A549 (cell line): ENCODE data around the gene SLC35G4. TPM values are rescaled to one million over a fixed set of nuclear protein-coding genes. Genes with fewer than 3 reads are reported as not detected.

Experiments used
- ATAC-seq, 2 experiments: fragments of 200-7000 bp in 1 of 2; fragments of >200 bp in 1 of 2; cut with Nextera tagmentation in 1 of 2; cut with Tn5 transposase in 1 of 2; 3 replicates each; pipeline versions ENCODE4 v1.8.0 to v1.9.1; 2018 to 2020; ENCODE audit warnings: mild to moderate bottlenecking in 1 of 2, moderate library complexity in 1 of 2
- CTCF ChIA-PET: fragments of 300-600 bp; sonication (Branson Sonifier 250); formaldehyde crosslinking; extraction: SDS; loops from one replicate; lab custom pipeline; 2021; ENCODE audit warnings: antibody characterized with exemption, inconsistent platforms; lab: Yijun Ruan, JAX
- POLR2A ChIA-PET: fragments of 350-600 bp; formaldehyde crosslinking; extraction: SDS; loops from one replicate; lab custom pipeline; 2021; ENCODE audit warnings: antibody characterized with exemption, inconsistent platforms; lab: Yijun Ruan, JAX
- DNase-seq, 2 experiments: peaks; one replicate each; pipeline versions ENCODE4 v3.0.0 to v3.0.0-alpha.2; 2011 to 2016; ENCODE audit warnings: low read depth in 1 of 2, low spot score in 1 of 2
- FAIRE-seq: peaks from 2 replicates; lab custom pipeline; 2011; peaks lifted over from hg19 to GRCh38; lab: Jason Lieb, UNC
- H3K27ac ChIP-seq, 2 experiments: fragments of >200 bp; sonication (Bioruptor Twin); formaldehyde crosslinking; 3 replicates each; pipeline ENCODE4 v1.5.1; 2016 to 2017
- H3K4me1 ChIP-seq: fragments of >200 bp; sonication (Bioruptor Twin); formaldehyde crosslinking; 3 replicates; pipeline ENCODE4 v1.6.1; 2016
- H3K4me2 ChIP-seq: fragments of >200 bp; sonication (Bioruptor Twin); formaldehyde crosslinking; 3 replicates; pipeline ENCODE4 v1.6.1; 2016
- H3K4me3 ChIP-seq: fragments of >200 bp; sonication (Bioruptor Twin); formaldehyde crosslinking; 3 replicates; pipeline ENCODE4 v1.5.1; 2016
- H3K9me3 ChIP-seq: fragments of >200 bp; sonication (Bioruptor Twin); formaldehyde crosslinking; 3 replicates; pipeline ENCODE4 v1.6.1; 2016
- BHLHE40 ChIP-seq: IDR thresholded peaks from 2 replicates; pipeline ENCODE4 v1.6.1; 2012; ENCODE audit warnings: low read depth, low read length, inconsistent platforms
- CBX2 ChIP-seq: fragments of 200-600 bp; sonication (generic); IDR thresholded peaks from 2 replicates; pipeline ENCODE4 v1.6.1; 2016; ENCODE audit warnings: low read depth, mild to moderate bottlenecking, borderline replicate concordance
- CBX8 ChIP-seq: fragments of 200-600 bp; sonication (generic); IDR thresholded peaks from 2 replicates; pipeline ENCODE4 v1.6.1; 2016
- CHD2 ChIP-seq: fragments of 150-350 bp; IDR thresholded peaks from 2 replicates; pipeline ENCODE4 v1.6.1; 2014; ENCODE audit warnings: low read length; ENCODE audit not compliant: partially characterized antibody
- EHF ChIP-seq: fragments of 250-450 bp; sonication (Bioruptor Pico); IDR thresholded peaks from 2 replicates; pipeline ENCODE4 v1.5.0; 2020; ENCODE audit warnings: mild to moderate bottlenecking
- EP300 ChIP-seq, 2 experiments: fragments of >200 bp; sonication (Bioruptor Twin); formaldehyde crosslinking; IDR thresholded peaks; 2 replicates in 1 of 2; 3 replicates in 1 of 2; pipeline ENCODE4 v1.6.1; 2016 to 2017
- GATA3 ChIP-seq: IDR thresholded peaks from 2 replicates; pipeline ENCODE4 v1.6.1; 2012; ENCODE audit warnings: borderline replicate concordance
- HDAC2 ChIP-seq: fragments of 200-600 bp; sonication (generic); IDR thresholded peaks from 2 replicates; pipeline ENCODE4 v1.6.1; 2016
- HOXB5 ChIP-seq: fragments of 250-450 bp; sonication (Bioruptor Pico); IDR thresholded peaks from 2 replicates; pipeline ENCODE4 v1.5.0; 2020; ENCODE audit warnings: mild to moderate bottlenecking, moderate library complexity
- JUNB ChIP-seq: fragments of >200 bp; sonication (Bioruptor Twin); formaldehyde crosslinking; IDR thresholded peaks from 2 replicates; pipeline ENCODE4 v1.6.1; 2016
- KDM1A ChIP-seq: fragments of 200-600 bp; sonication (generic); IDR thresholded peaks from 2 replicates; pipeline ENCODE4 v1.6.1; 2016; ENCODE audit warnings: low read depth, mild to moderate bottlenecking
- MAFK ChIP-seq: fragments of 450-650 bp; IDR thresholded peaks from 2 replicates; pipeline ENCODE4 v1.6.1; 2014; ENCODE audit not compliant: partially characterized antibody
- MAZ ChIP-seq: fragments of 150-350 bp; IDR thresholded peaks from 2 replicates; pipeline ENCODE4 v1.6.1; 2014; ENCODE audit warnings: antibody characterized with exemption, low read depth, low read length, borderline replicate concordance
- MYC ChIP-seq: IDR thresholded peaks from 2 replicates; pipeline ENCODE4 v1.6.1; 2012; ENCODE audit warnings: mild to moderate bottlenecking, inconsistent platforms, low read length, improper control_type of control experiment, borderline replicate concordance
- NFE2L2 ChIP-seq: fragments of 150-350 bp; conservative IDR thresholded peaks from 2 replicates; pipeline ENCODE4 v1.6.1; 2014; ENCODE audit warnings: low read length
- PHF8 ChIP-seq: fragments of 200-600 bp; sonication (generic); IDR thresholded peaks from 2 replicates; pipeline ENCODE4 v1.6.1; 2016; ENCODE audit warnings: low read depth, mild to moderate bottlenecking, antibody characterized with exemption, moderate library complexity, borderline replicate concordance
- POLR2A ChIP-seq: IDR thresholded peaks from 2 replicates; pipeline ENCODE4 v1.6.1; 2012; ENCODE audit warnings: mild to moderate bottlenecking, low read length
- RFX5 ChIP-seq: fragments of 450-650 bp; IDR thresholded peaks from 2 replicates; pipeline ENCODE4 v1.7.1; 2014; ENCODE audit warnings: antibody characterized with exemption, mild to moderate bottlenecking, moderate library complexity
- SREBF2 ChIP-seq: fragments of 450-650 bp; IDR thresholded peaks from 2 replicates; pipeline ENCODE4 v1.6.1; 2014; ENCODE audit warnings: mild to moderate bottlenecking, moderate library complexity
- ZFP36 ChIP-seq: fragments of 450-650 bp; IDR thresholded peaks from 2 replicates; pipeline ENCODE4 v1.6.1; 2014; ENCODE audit warnings: borderline replicate concordance; ENCODE audit not compliant: partially characterized antibody
- ZNF302 ChIP-seq: fragments of 250-450 bp; sonication (Bioruptor Pico); IDR thresholded peaks from 2 replicates; pipeline ENCODE4 v1.9.0; 2021; ENCODE audit warnings: inconsistent platforms, mild to moderate bottlenecking, moderate library complexity
- WGBS: methylation state at CpG from one replicate; pipeline ENCODE4 v1.1.6; 2017; ENCODE audit errors: missing lambda C conversion rate; 5-methylcytosine and 5-hydroxymethylcytosine counted together
- polyA plus RNA-seq, 4 experiments: library from polyadenylated mRNA; depleted of rRNA in 3 of 4; stranded (reverse); fragments of >200 nt; fragmentation: RNase III in 1 of 4; extraction: RNeasy Plus Mini Kit Qiagen cat#74134 plus additional on column Dnase treatment in 1 of 4; gene quantifications; 2 replicates in 3 of 4; 3 replicates in 1 of 4; pipeline ENCODE4 v1.2.3, GENCODE V29; 2011 to 2017
- TF ChIP-seq, protein P1 (sequence below): fragments of >200 bp; sonication (Bioruptor Twin); formaldehyde crosslinking; IDR thresholded peaks from 3 replicates; pipeline ENCODE4 v1.5.1; 2016
- TF ChIP-seq, protein P2 (sequence below): fragments of >200 bp; sonication (Bioruptor Twin); formaldehyde crosslinking; IDR thresholded peaks from 2 replicates; pipeline ENCODE4 v1.6.1; 2016
- TF ChIP-seq, protein P3 (sequence below): IDR thresholded peaks from 2 replicates; pipeline ENCODE4 v1.6.1; 2012

Gene SLC35G4
- polyA plus RNA-seq, 2 of the 4 experiments (the other 2 are of a cell fraction), result not detected

DNA sequence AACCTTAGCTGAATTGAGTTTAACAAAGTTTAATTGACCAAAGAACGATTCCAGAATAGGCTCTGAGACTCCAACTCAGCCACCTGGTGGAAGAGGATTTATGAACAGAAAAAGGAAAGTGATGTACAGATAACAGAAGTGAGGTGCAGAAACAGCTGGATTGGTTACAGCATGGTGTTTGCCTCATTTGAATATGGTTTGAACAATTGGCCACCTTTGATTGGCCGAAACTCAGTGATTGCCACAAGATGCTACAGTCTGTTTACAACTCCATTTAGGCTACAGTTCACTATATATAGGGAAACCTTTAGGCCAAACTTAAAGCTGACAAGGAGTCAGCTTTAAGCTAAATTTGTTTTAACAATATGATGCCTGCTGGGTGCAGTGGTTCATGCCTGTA, 28.1 kb upstream of the SLC35G4 start:
- no peak for DNase-seq
- Histone ChIP-seq H3K4me3 (no peak overlapping the region), H3K4me1 (no peaks in the 10 kb centered on the region), H3K27ac (no peak overlapping the region), H3K9me3 (no peaks in the 10 kb centered on the region), H3K4me2 (no peak overlapping the region)
- no peak for ATAC-seq
- ChIA-PET POLR2A (no interaction called here), CTCF (interaction anchor here (1.7 kb wide), 1 partner anchor 11 kb away, joined by 4 read pairs; no protein-coding TSS in a partner anchor)
- 31% methylated on average over 2 of the region's 2 CpGs for WGBS
- FAIRE-seq, result no peak
- TF ChIP-seq POLR2A (no peak), MAFK (no peak)

DNA sequence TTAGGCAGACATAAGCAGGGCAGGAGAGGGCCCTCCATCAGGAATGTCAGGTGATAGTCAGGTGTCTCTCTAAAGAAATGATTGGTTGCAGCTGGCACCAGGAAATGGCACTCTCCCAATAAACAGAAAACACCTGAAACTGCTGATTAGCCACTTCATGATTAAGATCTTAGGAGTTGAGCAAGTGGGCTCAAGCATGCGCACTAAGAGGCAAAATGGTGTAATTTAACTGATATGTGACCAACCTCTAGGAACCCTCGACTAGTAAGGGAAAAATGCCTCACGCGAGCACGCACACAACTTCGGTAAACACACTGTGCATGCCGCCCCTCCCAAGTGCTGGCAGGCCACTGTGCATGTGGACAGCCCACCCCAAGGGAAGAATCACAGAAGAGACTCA, 23.8 kb upstream of the SLC35G4 start:
- no peak for FAIRE-seq
- H3K4me1 ChIP-seq, result no peaks in the 10 kb centered on the region
- no peak overlapping the region for H3K27ac ChIP-seq
- POLR2A ChIA-PET, result no interaction called here
- CTCF ChIA-PET, result no interaction called here
- no peak overlapping the region for H3K4me2 ChIP-seq
- no peak for DNase-seq
- no peaks in the 10 kb centered on the region for H3K9me3 ChIP-seq
- TF ChIP-seq, protein P1, sequence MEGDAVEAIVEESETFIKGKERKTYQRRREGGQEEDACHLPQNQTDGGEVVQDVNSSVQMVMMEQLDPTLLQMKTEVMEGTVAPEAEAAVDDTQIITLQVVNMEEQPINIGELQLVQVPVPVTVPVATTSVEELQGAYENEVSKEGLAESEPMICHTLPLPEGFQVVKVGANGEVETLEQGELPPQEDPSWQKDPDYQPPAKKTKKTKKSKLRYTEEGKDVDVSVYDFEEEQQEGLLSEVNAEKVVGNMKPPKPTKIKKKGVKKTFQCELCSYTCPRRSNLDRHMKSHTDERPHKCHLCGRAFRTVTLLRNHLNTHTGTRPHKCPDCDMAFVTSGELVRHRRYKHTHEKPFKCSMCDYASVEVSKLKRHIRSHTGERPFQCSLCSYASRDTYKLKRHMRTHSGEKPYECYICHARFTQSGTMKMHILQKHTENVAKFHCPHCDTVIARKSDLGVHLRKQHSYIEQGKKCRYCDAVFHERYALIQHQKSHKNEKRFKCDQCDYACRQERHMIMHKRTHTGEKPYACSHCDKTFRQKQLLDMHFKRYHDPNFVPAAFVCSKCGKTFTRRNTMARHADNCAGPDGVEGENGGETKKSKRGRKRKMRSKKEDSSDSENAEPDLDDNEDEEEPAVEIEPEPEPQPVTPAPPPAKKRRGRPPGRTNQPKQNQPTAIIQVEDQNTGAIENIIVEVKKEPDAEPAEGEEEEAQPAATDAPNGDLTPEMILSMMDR, result no peak
- no peak for TF ChIP-seq GATA3
- no peak for TF ChIP-seq CBX8
- TF ChIP-seq JUNB, result no peak
- no peak for TF ChIP-seq MYC
- no peak for TF ChIP-seq CBX2
- TF ChIP-seq SREBF2, result no peak
- no peak for TF ChIP-seq RFX5
- no peak for TF ChIP-seq HDAC2
- no peak for TF ChIP-seq MAZ
- TF ChIP-seq PHF8, result no peak
- no peak for TF ChIP-seq CHD2
- no peak for TF ChIP-seq EP300 (IDR thresholded peaks at IDR 0.05)
- no peak for TF ChIP-seq EHF (CRISPR knock-in tag)
- TF ChIP-seq, protein P2, sequence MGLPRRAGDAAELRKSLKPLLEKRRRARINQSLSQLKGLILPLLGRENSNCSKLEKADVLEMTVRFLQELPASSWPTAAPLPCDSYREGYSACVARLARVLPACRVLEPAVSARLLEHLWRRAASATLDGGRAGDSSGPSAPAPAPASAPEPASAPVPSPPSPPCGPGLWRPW, result no peak
- H3K4me3 ChIP-seq, result no peak overlapping the region
- no peak for ATAC-seq
- 54% methylated on average over 7 of the region's 7 CpGs for WGBS

DNA sequence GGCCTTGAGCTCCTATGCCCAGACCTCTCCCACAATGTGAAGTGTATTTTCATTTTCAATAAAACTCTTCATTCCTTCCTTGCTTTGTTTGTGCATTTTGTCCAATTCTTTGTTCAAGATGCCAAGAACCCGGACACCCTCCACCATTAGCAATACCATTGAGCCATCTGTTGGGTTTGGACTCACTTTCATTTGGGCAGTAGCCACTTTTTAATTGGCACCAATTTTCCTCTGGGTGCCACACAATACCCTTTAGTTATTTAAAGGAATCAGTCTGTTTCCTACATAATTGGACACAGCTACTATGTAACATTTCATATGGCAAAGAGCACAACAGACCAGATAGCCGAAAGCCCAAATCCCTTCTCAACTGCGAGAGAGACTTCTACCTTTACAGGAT, 22.5 kb upstream of the SLC35G4 start:
- no peak overlapping the region for H3K4me3 ChIP-seq
- ChIA-PET POLR2A (no interaction called here), CTCF (interaction anchor here (1.2 kb wide), 1 partner anchor 34 kb away, joined by 4 read pairs; no protein-coding TSS in a partner anchor)
- H3K27ac ChIP-seq, result no peak overlapping the region
- 55% methylated on average over 3 of the region's 3 CpGs for WGBS
- no peaks in the 10 kb centered on the region for H3K4me1 ChIP-seq
- no peaks in the 10 kb centered on the region for H3K9me3 ChIP-seq
- FAIRE-seq (no peak), DNase-seq (no peak), ATAC-seq (no peak)
- TF ChIP-seq HOXB5 (no peak), BHLHE40 (no peak), MAFK (no peak), KDM1A (no peak), ZFP36 (no peak), CHD2 (no peak), NFE2L2 (no peak), ZNF302 (no peak)
- TF ChIP-seq, protein P3, sequence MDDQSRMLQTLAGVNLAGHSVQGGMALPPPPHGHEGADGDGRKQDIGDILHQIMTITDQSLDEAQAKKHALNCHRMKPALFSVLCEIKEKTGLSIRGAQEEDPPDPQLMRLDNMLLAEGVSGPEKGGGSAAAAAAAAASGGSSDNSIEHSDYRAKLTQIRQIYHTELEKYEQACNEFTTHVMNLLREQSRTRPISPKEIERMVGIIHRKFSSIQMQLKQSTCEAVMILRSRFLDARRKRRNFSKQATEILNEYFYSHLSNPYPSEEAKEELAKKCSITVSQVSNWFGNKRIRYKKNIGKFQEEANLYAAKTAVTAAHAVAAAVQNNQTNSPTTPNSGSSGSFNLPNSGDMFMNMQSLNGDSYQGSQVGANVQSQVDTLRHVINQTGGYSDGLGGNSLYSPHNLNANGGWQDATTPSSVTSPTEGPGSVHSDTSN, result no peak
- TF ChIP-seq, protein P1, result no peak
- no peak overlapping the region for H3K4me2 ChIP-seq
